HG02970 (cell line): ENCODE measurements around the gene PIK3R1.
"Not testable (repeated sequence)": the region's sequence is repeated elsewhere in the genome, so short reads cannot be mapped to it uniquely, and the experiment has no call there.

Source experiments
- ATAC-seq: cut with Tn5 transposase; IDR thresholded peaks from one replicate; pipeline ENCODE4 v1.9.1; 2021; ENCODE audit warnings: mild to moderate bottlenecking, moderate library complexity, moderate number of reproducible peaks; ENCODE audit not compliant: unreplicated experiment, low FRiP score

PIK3R1 gene

DNA sequence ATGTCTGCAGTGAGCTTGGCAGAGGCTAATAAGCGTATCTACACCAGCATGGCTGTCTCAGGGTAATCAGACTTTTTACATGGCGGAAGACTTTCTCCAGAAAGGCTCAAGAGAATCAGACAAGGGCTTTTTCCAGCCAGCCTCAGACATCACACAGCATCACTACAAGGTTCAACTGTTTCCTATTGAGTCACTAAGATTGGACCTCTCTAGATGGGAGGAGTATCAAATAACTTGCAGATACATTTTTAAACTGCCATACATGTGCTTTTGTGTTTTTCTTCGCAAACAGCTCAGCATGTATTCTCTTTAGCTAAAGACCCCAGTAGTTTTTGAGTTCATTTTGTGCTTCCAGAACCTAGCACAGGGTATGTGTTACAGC lies 22.9 kb upstream of the PIK3R1 start:
- ATAC-seq = no peak

DNA sequence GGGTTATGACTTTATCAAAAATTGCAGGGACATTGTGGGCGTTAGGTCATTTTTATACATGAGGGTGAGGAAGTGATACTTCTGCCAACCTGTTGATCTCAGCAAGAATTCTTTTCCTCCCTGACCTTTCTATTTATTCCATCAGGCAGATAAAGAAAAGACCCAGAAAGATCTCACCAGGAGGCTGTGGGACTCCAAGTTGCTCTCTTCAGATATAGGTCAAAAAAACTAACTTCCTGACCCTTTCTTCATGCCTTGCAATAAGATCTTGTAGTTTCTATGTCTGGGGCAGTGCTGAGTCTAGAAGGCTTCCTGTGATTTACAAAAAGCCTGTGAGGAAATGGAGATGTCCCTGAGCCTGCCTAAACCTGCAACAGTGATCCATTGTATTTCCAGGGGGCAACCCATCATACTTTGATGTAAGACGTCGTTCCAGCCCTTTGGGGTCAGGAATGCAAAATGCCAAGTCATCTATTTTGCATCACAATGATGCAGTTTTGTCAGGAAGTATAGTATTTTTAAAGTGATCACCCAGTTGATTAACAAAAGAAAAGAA lies 22.0 kb upstream of the PIK3R1 start:
- ATAC-seq = no peak

DNA sequence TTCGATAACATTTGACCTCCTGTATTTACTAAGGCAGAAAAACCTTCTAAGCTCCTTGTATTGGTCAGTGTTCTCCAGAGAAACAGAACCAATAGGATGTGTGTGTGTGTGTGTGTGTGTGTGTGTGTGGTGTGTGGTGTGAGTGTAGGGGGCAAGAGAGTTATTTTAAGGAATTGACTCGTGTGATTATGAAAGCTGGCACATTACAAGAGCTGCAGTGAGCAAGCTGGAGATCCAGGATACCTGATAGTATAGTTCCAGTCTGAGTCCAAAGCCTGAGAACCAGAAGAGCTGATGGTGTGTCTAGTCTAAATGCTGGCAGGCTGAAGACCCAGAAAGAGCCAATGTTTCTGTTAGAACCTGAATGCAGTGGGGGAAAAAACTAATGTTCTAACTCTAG lies 21.2 kb upstream of the PIK3R1 start:
- ATAC-seq = no peak

DNA sequence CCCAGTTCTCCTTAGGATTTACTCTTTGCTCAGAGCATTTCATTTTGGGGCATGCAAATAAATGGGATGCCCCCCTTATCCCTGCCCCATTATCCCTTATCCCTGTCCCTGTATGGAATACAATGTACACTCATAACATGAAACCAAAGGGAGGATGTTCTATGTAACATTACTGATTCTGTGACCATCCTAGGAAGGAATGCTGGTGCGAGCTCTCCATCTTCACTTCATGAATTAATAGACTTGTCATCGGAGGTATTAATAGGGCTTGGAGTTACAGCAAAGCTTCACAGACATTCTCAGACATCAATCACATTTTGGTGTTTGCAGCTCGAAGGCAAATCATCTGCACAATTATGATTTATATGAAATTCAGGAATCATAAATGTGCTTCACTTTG lies 20.4 kb upstream of the PIK3R1 start:
- ATAC-seq = no peak

- ATAC-seq = peak; percentile 79
Observed at GRCh38 chr5:68196876-68197275, 18.7 kb upstream of the PIK3R1 start.

DNA sequence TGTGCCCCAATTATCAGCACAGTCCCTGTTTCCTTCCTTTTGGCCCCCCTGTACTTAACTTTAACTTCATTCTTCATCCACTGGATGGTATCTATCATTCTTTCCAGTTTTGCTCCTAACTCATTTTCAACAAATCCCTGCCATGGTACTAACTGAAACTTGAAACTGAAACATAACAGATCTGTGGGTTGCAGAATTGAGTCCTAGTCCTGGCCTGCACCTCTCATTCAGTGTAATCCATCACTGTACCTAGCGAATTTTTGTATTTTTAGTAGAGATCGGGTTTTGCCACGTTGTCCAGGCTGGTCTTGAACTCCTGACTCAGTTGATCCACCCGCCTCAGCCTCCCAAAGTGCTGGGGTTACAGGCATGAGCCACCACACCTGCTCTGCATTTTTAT lies 15.3 kb upstream of the PIK3R1 start:
- no peak for ATAC-seq

DNA sequence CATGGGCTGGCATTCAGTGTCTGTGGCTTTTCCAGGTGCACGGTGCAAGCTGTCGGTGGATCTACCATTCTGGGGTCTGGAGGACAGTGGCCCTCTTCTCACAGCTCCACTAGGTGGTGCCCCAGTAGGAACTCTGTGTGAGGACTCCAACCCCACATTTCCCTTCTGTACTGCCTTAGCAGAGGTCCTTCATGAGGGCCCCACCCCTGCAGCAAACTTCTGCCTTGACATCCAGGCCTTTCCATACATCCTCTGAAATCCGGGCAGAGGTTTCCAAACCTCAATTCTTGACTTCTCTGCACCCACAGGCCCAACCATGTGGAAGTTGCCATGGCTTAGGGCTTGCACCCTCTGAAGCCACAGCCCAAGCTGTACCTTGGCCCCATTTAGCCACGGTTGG lies 4.9 kb upstream of the PIK3R1 start:
- ATAC-seq = not testable (repeated sequence)

DNA sequence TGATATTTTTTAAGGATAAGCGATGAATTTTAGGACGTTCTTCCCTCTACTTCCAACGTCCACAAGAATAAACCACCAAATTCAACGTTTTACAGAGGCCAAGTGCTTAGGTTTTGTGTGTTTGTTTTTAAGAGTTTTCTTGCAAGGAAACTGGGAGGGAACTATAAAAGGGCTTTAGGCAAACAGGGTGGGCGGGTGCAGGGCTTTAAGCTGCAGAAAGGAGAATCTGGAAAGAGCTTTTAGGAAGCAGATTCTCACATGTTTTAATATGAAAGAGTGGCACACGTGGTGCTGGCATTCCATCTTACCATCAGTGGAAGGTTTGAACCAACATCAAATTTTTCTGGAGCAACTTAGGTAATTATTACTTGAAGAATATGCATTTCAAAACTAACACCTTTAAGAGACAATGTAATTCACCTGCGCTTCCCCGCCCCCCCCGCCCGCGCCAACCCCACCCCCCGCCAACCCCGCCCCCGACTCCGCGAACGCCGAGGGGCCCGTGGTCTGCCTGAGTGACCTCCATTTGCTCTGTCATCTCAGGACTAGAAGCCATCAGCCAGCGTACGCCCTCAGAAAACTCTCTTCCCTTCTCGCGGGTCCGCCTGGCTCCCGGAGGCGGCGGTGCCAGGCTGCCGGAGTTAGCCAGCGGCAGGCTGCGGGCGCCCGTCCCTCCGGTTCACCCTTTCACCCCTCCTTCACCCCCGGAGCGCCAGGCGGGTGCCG lies 911 bp upstream of the PIK3R1 start:
- peak; percentile 18 for ATAC-seq

DNA sequence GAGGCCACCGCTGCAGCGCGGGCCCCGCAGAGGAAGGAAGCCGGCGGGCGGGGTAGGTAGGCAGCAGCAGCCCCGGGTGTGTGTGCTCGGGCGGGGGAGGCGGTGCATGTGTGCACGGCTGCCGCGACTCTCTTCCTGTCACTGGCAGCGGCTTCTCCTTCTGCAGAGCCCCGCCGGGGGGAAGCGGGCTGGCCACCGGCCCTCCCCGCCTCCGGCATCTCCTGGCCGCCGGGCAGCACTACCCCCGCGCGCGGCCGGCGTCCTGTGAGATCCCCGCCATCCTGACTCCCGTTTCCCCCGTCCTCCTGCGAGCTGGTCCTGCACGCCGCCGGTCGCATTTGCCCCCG lies 315 bp downstream of the PIK3R1 start:
- peak; percentile 48 for ATAC-seq

DNA sequence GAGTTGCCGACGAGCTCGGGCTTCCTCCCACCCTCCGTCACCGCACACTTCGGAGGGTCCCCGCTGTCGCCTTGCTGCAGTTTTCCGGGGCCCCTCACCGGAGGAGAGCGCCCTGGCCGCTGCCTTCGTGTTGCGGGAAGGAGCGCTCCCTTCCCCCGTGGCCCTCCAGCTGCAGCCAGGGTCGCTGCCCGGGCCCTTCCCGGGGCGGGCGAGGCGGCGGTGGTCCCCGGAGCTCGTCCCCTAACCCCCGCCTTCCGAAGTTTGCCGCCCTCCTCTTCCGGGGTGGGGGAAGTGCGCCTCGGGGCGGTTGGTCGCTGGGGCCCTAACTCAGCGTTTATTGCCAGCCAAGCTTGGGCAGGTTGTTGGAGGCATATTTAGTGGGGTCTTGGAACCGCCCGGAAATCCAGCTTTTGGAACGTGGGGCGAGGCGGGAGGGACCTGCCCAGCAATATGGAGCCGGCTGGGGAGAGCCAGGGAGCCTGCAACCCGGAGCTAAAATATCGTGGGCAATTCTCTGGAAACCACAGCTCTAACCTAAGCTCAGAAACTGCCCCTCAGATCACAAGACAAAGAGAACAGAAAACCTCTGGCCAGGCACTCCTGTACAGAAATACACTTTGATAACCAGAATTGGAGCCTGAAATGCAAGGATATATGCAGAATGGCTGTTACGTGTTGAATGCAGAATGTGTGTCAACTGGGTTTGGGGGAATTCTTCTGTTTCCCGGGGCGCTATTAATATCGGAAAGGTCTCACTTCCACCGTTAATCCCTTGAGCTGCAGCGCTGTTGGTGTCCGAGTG lies 890 bp downstream of the PIK3R1 start:
- ATAC-seq = peak; percentile 22

DNA sequence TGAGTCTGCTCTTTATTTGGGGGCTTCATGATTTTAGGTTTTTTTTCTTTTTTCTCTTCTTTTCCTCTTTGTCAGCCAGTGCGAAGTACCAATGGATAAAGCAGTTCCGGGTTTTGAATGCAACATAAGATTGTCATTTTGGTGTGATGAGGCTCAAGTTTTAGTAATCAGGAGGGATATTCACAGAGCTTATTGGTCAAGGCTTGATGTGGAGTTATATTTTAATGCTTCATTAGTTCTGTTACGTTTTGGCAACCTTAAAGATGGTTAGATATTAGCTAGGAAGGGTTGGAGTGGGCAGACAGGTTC lies 1.4 kb downstream of the PIK3R1 start:
- ATAC-seq = no peak

GRCh38 chr5:68217528-68217927 lies 2.0 kb downstream of the PIK3R1 start:
- no peak for ATAC-seq

DNA sequence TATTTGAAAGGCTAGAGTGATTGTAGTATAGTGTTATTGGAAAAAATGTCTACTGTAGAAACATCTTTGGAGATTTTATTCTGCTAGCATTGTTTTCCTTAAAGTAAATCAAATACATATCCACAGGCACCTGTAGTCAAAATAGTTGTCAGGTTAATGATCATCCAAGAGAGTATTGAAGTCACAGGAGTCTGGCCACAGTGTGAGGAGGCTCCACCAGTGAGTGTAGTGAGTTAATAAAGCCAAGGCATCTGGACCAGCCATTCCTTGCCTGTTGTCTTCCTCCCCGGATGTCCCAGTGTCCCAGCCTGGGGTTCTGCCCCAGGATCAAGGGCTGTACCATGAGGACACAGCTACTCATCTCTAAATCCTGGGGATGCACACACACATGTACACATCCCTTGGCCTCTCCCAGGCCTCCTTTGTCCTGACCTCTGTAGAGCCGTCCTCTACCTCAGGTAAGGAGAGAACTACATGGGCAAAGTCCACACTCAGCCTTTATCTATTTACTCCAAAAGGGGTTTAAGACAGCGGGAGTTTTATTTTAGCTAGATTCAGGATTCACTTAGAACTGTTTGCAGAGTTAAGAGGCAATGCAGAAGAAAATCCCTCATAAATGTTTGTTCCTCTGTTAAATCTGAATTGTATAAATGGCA lies 3.7 kb downstream of the PIK3R1 start:
- no peak for ATAC-seq

GRCh38 chr5:68220260-68220659 lies 4.7 kb downstream of the PIK3R1 start:
- no peak for ATAC-seq

GRCh38 chr5:68220914-68221313 lies 5.4 kb downstream of the PIK3R1 start:
- no peak for ATAC-seq

- ATAC-seq = no peak
Observed at GRCh38 chr5:68221488-68221887, 5.9 kb downstream of the PIK3R1 start.

GRCh38 chr5:68222310-68222709 lies 6.8 kb downstream of the PIK3R1 start:
- no peak for ATAC-seq

DNA sequence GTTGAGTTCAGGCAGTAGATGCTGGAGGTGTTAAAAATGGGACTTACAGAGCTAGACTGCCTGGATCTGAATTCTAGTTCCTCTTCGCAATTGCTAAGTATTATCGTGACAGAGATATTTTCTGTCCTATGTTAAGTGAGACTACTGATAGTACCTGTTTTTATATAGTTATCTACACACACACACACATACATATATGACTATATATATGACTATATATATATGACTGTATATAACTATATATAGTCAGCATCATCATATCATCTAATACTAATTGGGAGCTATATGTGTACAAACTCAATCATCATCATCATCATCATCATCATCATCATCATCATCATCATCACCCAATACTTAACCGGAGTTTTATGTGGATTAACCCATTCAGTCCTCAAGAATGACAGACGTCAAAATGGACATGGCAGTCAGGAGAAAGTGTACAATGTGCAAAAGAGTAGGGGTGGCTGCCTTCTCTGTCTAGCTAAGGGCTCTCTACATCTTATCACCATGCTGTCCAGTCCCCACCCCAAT lies 7.3 kb downstream of the PIK3R1 start:
- ATAC-seq = no peak

DNA sequence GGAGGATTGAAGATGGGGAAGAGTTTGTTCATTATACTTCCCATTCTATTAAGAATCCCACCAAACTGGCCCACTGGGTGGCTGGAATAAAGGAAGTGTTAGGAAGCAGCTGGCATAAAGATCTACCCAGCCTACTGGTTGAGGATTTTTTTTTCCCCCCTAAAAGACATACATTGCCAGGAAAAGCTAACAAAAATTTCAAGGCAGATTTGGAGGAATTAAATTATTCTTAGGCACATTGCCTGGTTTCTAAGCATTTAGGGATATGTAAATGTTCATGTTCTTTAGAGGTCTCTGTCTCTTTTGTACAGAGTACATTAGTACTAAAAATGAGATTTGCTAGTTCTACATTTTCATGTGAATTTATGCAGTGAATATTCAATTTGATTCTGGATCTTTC lies 8.3 kb downstream of the PIK3R1 start:
- no peak for ATAC-seq

GRCh38 chr5:68224509-68225187 lies 9.1 kb downstream of the PIK3R1 start:
- no peak for ATAC-seq
